D341Med (cell line): Measurements from ENCODE around the gene LRRC53.

Source experiments
- DNase-seq: peaks from one replicate; pipeline ENCODE4 v3.0.0; 2012; ENCODE audit warnings: low spot score

Gene LRRC53

GRCh38 chr1:74434321-74434720, 78.1 kb downstream of the LRRC53 start:
- DNase-seq = no peak

DNA sequence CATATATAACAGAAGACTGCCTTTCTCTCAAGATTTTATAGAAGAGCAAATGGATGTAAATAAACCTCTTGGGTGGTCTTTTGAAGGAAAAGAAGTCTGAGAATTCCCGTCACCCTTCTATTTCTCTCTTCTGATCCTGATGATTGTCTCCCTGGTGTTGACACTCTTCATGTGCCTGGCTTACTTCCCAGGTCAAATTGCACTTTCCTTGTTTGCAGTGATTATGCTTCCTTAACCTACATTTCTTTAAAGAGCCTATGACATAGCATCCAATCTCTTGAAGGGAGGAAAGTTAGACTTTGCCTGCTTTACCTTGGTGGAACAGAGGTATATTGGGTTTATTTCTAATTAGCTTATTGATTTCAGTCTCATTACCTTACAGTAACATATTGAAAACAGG, 80.1 kb downstream of the LRRC53 start:
- DNase-seq = no peak

- no peak for DNase-seq
Measured at GRCh38 chr1:74431531-74431930, 80.9 kb downstream of the LRRC53 start.

DNA sequence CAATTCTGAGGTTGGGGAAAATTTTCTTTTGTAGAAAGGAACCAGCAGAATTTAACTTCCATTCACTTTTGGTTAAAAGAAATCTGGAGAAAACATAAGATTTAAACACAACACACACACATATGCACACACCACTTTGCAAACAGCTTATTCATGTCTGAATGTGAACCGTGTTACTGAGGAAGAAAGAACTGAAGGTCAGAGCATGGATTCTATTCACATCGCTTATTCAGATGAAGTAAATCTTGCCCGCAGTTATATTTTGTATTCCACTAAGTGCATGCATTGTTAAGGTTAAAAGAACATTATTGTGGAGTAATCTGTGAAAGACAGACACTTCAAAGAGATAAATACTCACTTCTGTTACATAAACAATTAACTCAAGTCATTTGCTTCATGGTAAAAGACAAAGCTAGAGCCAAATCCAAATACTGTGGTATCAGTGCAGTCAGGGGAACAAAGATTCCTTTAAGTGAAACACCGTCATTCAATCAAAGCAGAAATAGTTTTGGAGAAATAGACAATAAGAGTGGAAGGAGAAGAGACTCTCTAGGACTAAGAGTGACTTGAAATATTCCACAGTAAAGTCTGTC, 82.0 kb downstream of the LRRC53 start:
- DNase-seq = no peak

DNA sequence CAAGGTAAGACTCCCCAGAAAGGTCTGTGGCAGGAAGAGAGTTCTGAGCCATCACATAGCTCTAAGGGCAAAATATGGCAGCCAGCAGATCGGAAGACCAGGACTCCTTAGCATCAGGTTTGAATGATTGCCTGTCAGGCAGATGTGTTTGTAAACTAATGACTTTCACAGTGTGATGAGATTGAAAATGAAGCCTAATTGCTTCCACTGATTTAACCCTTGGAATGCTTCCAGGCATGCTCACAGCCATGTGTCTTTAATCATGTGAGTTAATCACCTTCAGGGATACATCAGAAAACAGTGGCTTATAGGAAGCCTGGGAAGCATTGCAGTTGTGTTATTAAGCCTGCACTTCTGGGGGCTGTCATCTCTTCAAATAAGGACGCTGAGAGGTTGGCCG, 82.8 kb downstream of the LRRC53 start:
- DNase-seq = peak; percentile 41

- DNase-seq = no peak
Measured at GRCh38 chr1:74427681-74428080, 84.7 kb downstream of the LRRC53 start.

DNA sequence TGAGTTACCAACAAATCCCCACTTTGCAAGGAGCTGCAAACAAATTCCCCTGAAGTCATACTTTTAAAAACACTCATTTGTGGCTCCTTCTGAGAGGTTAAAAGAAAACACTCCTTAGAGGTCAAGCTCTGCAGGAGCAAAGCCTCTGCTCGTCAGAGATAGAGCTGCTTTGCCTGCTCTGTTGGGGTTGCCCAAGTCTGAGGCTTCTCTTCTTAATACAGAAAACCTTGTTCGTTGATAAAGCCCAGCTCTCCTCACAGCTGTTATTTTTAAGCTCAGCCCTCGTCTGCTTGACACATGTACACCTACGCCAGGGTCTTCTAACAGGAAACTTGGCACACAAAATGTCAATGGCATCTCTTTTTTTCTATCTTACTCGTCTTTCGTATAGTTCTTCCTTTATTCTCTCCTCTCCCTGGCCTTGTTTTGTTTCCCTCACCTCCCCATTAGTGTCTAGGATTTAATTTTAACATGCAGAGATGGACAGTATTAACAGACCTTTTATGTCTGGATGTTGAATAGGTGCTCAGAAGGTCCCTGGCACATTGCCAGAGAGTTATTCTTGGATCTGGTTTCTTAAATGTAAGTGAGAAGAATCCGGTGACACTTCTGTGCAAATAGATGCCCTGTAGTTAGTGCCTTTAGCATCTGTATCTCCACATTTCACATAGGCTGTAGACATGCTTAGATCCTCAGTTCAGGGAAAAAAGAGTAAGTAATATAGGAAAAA, 86.0 kb downstream of the LRRC53 start:
- DNase-seq = no peak

DNA sequence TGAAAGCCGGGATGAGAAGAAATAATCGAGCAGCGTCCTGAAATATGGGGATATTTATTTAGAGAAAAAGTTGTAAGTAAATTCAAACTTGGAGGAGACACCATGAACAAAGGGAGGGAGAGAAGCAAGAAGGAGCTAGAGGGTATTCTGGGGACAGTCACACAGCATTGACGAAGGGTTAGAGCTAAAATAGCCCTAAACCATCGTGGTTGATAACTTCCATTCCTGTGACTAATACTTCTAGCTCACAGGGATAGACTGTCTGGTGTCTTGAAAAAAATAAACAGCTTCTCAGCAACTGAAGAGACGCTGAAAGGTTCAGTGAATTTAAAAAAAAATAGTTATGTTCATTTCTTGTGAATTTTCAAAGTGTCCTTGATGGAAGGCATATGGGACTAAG, 86.7 kb downstream of the LRRC53 start:
- no peak for DNase-seq

- no peak for DNase-seq
Measured at GRCh38 chr1:74423471-74423870, 88.9 kb downstream of the LRRC53 start.

DNA sequence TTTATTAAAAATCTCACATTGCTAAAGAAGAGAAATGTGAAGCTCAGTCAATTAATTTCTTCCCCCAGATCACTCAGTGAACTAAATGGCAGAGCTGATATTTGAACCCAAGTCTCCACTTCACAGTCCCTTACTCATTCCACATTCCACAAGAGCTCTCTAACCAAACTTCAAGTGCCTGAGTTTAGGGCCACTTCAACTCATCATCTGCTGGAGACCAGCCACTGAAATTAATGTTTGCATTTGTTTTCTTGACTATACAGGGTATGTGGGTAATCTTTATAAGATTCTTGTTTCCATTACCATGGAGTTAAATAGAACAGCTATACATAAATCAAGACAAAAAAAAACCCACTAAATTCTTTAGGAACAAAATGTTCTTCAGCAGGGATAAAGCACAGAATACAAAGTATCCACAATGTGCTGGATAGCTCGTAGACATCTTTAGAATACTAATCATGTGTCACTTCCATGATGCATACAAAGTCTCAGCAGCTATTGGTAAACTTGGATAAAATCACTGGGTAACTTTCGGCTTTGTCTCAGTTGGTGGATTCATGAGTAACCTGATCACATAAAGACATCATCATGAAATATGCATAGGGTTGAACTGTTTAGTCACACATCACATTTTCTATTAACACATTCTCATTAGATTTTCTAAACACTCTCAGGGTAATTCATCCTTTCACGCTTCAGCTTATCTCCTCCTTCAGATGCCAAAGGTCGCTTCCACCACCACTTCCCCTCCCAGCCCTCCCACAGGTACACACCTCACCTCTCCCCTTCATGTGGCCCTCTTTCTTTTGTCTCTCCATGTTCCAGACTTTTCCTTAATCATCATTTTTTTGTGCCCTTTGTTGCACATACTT, 89.8 kb downstream of the LRRC53 start:
- DNase-seq = no peak

DNA sequence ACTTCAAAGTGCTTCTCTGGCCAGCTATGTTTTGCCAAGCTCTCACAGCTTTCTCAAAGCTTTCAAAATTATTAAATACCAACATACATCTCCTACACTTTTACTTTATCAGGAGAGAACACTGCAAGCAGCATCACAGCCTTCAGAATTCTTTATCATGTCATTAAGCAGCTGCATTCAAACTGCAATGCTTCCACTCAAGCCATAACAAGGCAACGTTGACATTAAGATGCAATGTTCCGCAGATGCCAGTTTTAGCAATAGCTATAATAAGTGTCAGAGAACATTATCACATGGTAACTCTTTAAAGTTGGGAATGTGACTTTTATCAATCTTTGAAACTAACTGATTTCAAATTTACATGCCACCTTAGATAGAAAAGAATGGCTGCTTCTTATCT, 91.9 kb downstream of the LRRC53 start:
- DNase-seq = no peak
